Liver (tissue), 9 donors: ENCODE results near the gene SEMA5A. TPM values are rescaled to one million over a fixed set of nuclear protein-coding genes. Genes with fewer than 3 reads are reported as not detected.
A peak's percentile ranks its signal among the peaks of the same experiment; 100 is the strongest.

Experiments
- DNase-seq: peaks from one replicate; pipeline ENCODE4 v3.0.0-alpha.2; 2017; ENCODE audit warnings: low spot score
- H3K27ac ChIP-seq, 2 donors: one replicate each; pipeline ENCODE4 v1.7.0; 2013; ENCODE audit warnings: inconsistent platforms in 2 of 2, low read length in 2 of 2, control low read depth in 1 of 2, low read depth in 1 of 2, mild to moderate bottlenecking in 1 of 2
- H3K27me3 ChIP-seq, 4 donors: one replicate each; pipeline versions ENCODE4 v1.6.1 to v1.7.0; 2013; ENCODE audit warnings: low read length in 3 of 4, inconsistent platforms in 1 of 4, mild to moderate bottlenecking in 1 of 4, moderate library complexity in 1 of 4; ENCODE audit not compliant: control insufficient read depth in 4 of 4, insufficient read depth in 4 of 4
- H3K36me3 ChIP-seq, 4 donors: one replicate each; pipeline versions ENCODE4 v1.6.1 to v1.7.0; 2013; ENCODE audit warnings: low read length in 3 of 4, mild to moderate bottlenecking in 3 of 4, low read depth in 1 of 4, moderate library complexity in 1 of 4; ENCODE audit not compliant: control insufficient read depth in 4 of 4, insufficient read depth in 3 of 4
- H3K4me1 ChIP-seq, 4 donors: one replicate each; pipeline versions ENCODE4 v1.6.1 to v1.7.0; 2013; ENCODE audit warnings: low read length in 3 of 4, mild to moderate bottlenecking in 3 of 4, moderate library complexity in 1 of 4; ENCODE audit not compliant: control insufficient read depth in 4 of 4, insufficient read depth in 4 of 4
- H3K4me3 ChIP-seq, 3 donors: one replicate each; pipeline versions ENCODE4 v1.6.1 to v1.7.0; 2013; ENCODE audit warnings: low read length in 3 of 3, control low read depth in 1 of 3, low read depth in 1 of 3, mild to moderate bottlenecking in 1 of 3
- H3K9ac ChIP-seq, 2 donors: one replicate each; pipeline ENCODE4 v1.7.0; 2013; ENCODE audit warnings: low read length in 2 of 2, mild to moderate bottlenecking in 2 of 2, moderate library complexity in 2 of 2, control low read depth in 1 of 2, low read depth in 1 of 2
- H3K9me3 ChIP-seq, 4 donors: one replicate each; pipeline versions ENCODE4 v1.6.1 to v1.7.0; 2013; ENCODE audit warnings: low read length in 3 of 4; ENCODE audit not compliant: control insufficient read depth in 4 of 4
- ATF3 ChIP-seq: IDR thresholded peaks from 2 replicates; pipeline ENCODE4 v1.6.1; 2016; ENCODE audit warnings: antibody characterized with exemption
- CTCF ChIP-seq: fragments of 150-350 bp; IDR thresholded peaks from 2 replicates; pipeline ENCODE4 v1.5.1; 2017; ENCODE audit warnings: improper control_type of control experiment, low read depth, low read length; ENCODE audit not compliant: missing input control
- EGR1 ChIP-seq, 2 donors: IDR thresholded peaks; 2 replicates each; pipeline ENCODE4 v1.6.1; 2016 to 2018; ENCODE audit warnings: antibody characterized with exemption in 2 of 2, low read depth in 2 of 2
- FOXA1 ChIP-seq: IDR thresholded peaks from 2 replicates; pipeline ENCODE4 v1.6.1; 2016; ENCODE audit warnings: antibody characterized with exemption
- FOXA2 ChIP-seq: IDR thresholded peaks from 2 replicates; pipeline ENCODE4 v1.6.1; 2016; ENCODE audit warnings: antibody characterized with exemption
- GABPA ChIP-seq, 2 donors: IDR thresholded peaks in 1 of 2; conservative IDR thresholded peaks in 1 of 2; 2 replicates each; pipeline ENCODE4 v1.6.1; 2016; ENCODE audit warnings: antibody characterized with exemption in 2 of 2, mild to moderate bottlenecking in 1 of 2, moderate library complexity in 1 of 2
- HNF4A ChIP-seq, 2 donors: conservative IDR thresholded peaks; 2 replicates each; pipeline ENCODE4 v1.6.1; 2016; ENCODE audit warnings: antibody characterized with exemption in 2 of 2, mild to moderate bottlenecking in 2 of 2
- HNF4G ChIP-seq: IDR thresholded peaks from 2 replicates; pipeline ENCODE4 v1.6.1; 2016; ENCODE audit warnings: antibody characterized with exemption
- JUND ChIP-seq, 2 donors: IDR thresholded peaks; 2 replicates each; pipeline ENCODE4 v1.6.1; 2016; ENCODE audit warnings: antibody characterized with exemption in 2 of 2
- NR2F2 ChIP-seq: IDR thresholded peaks from 2 replicates; pipeline ENCODE4 v1.6.1; 2016; ENCODE audit warnings: antibody characterized with exemption
- RAD21 ChIP-seq, 2 donors: IDR thresholded peaks; 2 replicates each; pipeline ENCODE4 v1.6.1; 2016; ENCODE audit warnings: antibody characterized with exemption in 2 of 2, mild to moderate bottlenecking in 2 of 2
- RXRA ChIP-seq, 2 donors: IDR thresholded peaks; 2 replicates each; pipeline ENCODE4 v1.6.1; 2017 to 2018; ENCODE audit warnings: antibody characterized with exemption in 2 of 2, mild to moderate bottlenecking in 1 of 2
- SP1 ChIP-seq: IDR thresholded peaks from 2 replicates; pipeline ENCODE4 v1.6.1; 2018; ENCODE audit warnings: antibody characterized with exemption, mild to moderate bottlenecking
- TAF1 ChIP-seq: conservative IDR thresholded peaks from 2 replicates; pipeline ENCODE4 v1.6.1; 2016; ENCODE audit warnings: antibody characterized with exemption, mild to moderate bottlenecking
- YY1 ChIP-seq: IDR thresholded peaks from 2 replicates; pipeline ENCODE4 v1.6.1; 2016; ENCODE audit warnings: antibody characterized with exemption, mild to moderate bottlenecking
- WGBS: extraction: QIAGEN DNeasy Blood & Tissue Kit; methylation state at CpG from one replicate; pipeline ENCODE4 v1.1.7; 2013; 5-methylcytosine and 5-hydroxymethylcytosine counted together
- polyA plus RNA-seq, 2 donors: library from polyadenylated mRNA; stranded (reverse) in 1 of 2; unstranded in 1 of 2; fragments of 200-250 nt in 1 of 2; fragments of >200 nt in 1 of 2; fragmentation: Nextera tagmentation in 1 of 2; extraction: Ambion mirVana in 1 of 2; gene quantifications; one replicate each; pipeline versions ENCODE4 v1.2.1 to v1.2.3, GENCODE V29; 2013 to 2015
- total RNA-seq, 2 donors: library from RNA; depleted of rRNA; stranded (reverse); fragments of >200 nt; gene quantifications; one replicate each; pipeline ENCODE4 v1.2.3, GENCODE V29; 2014
- TF ChIP-seq, protein P1 (sequence below): IDR thresholded peaks from 2 replicates; pipeline ENCODE4 v1.6.1; 2016; ENCODE audit warnings: antibody characterized with exemption, mild to moderate bottlenecking
- TF ChIP-seq, protein P2 (sequence below): IDR thresholded peaks from 2 replicates; pipeline ENCODE4 v1.6.1; 2016; ENCODE audit warnings: antibody characterized with exemption
- TF ChIP-seq, protein P3 (sequence below): IDR thresholded peaks from 2 replicates; pipeline ENCODE4 v1.6.1; 2016; ENCODE audit warnings: antibody characterized with exemption
- donor health status: healthy.
- donor health status: healthy.
- donor health status: healthy.
- donor health status: healthy.
- donor health status: healthy.

Gene SEMA5A
- total and polyA plus RNA-seq, 4 donors: 1.1 to 5.8 (median 3.2) TPM

DNA sequence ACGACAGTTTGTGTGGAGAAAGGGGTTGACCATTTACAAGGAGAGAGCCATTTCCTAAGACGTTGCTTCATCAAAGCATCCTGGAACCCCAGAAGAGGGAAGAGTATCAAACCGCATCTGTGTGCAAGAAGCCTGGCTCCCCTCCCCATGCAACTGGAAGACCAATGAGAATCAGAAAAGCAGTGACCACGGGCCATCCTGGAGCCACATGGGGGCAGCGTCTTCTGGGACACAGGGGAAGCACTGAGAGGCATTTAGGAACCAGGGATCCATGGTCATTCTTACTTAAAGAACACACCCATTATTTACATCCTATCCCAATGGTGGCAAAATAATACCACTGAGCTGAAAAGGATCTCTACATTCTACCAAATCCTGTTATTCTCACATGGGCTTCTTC, 29.3 kb downstream of the SEMA5A start:
- Histone ChIP-seq H3K4me1 (no peaks in the 10 kb centered on the region), H3K27me3 (peaks cover 0 to 4% (median 0%) of the 10 kb centered on the region in 4 donors), H3K4me3 (no peak overlapping the region), H3K9ac (no peak overlapping the region), H3K27ac (no peak overlapping the region), H3K9me3 (no peaks in the 10 kb centered on the region), H3K36me3 (no peaks in the 10 kb centered on the region)
- no peak for DNase-seq
- TF ChIP-seq RAD21 (IDR thresholded peaks at IDR 0.05) (peak; percentile 58 to 61), FOXA2 (no peak)
- 73% methylated on average over 5 of the region's 5 CpGs for WGBS

GRCh38 chr5:9515436-9515835, 30.4 kb downstream of the SEMA5A start:
- Histone ChIP-seq H3K4me1 (no peaks in the 10 kb centered on the region), H3K4me3 (no peak overlapping the region), H3K9ac (no peak overlapping the region), H3K27me3 (peaks cover 0 to 4% (median 0%) of the 10 kb centered on the region in 4 donors), H3K36me3 (no peaks in the 10 kb centered on the region), H3K27ac (no peak overlapping the region), H3K9me3 (no peaks in the 10 kb centered on the region)
- no peak for DNase-seq
- TF ChIP-seq NR2F2 (no peak), CTCF (no peak), ATF3 (no peak), FOXA1 (no peak), SP1 (no peak), YY1 (no peak), JUND (IDR thresholded peaks at IDR 0.05) (no peak), RAD21 (IDR thresholded peaks at IDR 0.05) (no peak), GABPA (IDR thresholded peaks at IDR 0.05 in 1 of 2, conservative IDR thresholded peaks at IDR 0.05 in 1 of 2) (no peak), RXRA (IDR thresholded peaks at IDR 0.05) (no peak), TAF1 (no peak), HNF4A (conservative IDR thresholded peaks at IDR 0.05) (no peak), FOXA2 (no peak), EGR1 (IDR thresholded peaks at IDR 0.05; ENCODE audit: low read depth in 2 of 2) (no peak), HNF4G (no peak)
- TF ChIP-seq, protein P1, sequence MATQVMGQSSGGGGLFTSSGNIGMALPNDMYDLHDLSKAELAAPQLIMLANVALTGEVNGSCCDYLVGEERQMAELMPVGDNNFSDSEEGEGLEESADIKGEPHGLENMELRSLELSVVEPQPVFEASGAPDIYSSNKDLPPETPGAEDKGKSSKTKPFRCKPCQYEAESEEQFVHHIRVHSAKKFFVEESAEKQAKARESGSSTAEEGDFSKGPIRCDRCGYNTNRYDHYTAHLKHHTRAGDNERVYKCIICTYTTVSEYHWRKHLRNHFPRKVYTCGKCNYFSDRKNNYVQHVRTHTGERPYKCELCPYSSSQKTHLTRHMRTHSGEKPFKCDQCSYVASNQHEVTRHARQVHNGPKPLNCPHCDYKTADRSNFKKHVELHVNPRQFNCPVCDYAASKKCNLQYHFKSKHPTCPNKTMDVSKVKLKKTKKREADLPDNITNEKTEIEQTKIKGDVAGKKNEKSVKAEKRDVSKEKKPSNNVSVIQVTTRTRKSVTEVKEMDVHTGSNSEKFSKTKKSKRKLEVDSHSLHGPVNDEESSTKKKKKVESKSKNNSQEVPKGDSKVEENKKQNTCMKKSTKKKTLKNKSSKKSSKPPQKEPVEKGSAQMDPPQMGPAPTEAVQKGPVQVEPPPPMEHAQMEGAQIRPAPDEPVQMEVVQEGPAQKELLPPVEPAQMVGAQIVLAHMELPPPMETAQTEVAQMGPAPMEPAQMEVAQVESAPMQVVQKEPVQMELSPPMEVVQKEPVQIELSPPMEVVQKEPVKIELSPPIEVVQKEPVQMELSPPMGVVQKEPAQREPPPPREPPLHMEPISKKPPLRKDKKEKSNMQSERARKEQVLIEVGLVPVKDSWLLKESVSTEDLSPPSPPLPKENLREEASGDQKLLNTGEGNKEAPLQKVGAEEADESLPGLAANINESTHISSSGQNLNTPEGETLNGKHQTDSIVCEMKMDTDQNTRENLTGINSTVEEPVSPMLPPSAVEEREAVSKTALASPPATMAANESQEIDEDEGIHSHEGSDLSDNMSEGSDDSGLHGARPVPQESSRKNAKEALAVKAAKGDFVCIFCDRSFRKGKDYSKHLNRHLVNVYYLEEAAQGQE: no peak
- TF ChIP-seq, protein P2, sequence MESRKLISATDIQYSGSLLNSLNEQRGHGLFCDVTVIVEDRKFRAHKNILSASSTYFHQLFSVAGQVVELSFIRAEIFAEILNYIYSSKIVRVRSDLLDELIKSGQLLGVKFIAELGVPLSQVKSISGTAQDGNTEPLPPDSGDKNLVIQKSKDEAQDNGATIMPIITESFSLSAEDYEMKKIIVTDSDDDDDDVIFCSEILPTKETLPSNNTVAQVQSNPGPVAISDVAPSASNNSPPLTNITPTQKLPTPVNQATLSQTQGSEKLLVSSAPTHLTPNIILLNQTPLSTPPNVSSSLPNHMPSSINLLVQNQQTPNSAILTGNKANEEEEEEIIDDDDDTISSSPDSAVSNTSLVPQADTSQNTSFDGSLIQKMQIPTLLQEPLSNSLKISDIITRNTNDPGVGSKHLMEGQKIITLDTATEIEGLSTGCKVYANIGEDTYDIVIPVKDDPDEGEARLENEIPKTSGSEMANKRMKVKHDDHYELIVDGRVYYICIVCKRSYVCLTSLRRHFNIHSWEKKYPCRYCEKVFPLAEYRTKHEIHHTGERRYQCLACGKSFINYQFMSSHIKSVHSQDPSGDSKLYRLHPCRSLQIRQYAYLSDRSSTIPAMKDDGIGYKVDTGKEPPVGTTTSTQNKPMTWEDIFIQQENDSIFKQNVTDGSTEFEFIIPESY: no peak
- TF ChIP-seq, protein P3, sequence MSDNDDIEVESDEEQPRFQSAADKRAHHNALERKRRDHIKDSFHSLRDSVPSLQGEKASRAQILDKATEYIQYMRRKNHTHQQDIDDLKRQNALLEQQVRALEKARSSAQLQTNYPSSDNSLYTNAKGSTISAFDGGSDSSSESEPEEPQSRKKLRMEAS: no peak
- 56% methylated on average over 3 of the region's 3 CpGs for WGBS
